ENCODE data around the gene CPEB4. TPM values are rescaled to one million over a fixed set of nuclear protein-coding genes. Genes with fewer than 3 reads are reported as not detected.

The CPEB4 gene
- total and polyA plus RNA-seq, 9 of the 15 experiments (the other 6 are each of a cell fraction or from before 2014, with no cell fraction given): 7.4 to 21.3 (median 12.4) TPM

DNA sequence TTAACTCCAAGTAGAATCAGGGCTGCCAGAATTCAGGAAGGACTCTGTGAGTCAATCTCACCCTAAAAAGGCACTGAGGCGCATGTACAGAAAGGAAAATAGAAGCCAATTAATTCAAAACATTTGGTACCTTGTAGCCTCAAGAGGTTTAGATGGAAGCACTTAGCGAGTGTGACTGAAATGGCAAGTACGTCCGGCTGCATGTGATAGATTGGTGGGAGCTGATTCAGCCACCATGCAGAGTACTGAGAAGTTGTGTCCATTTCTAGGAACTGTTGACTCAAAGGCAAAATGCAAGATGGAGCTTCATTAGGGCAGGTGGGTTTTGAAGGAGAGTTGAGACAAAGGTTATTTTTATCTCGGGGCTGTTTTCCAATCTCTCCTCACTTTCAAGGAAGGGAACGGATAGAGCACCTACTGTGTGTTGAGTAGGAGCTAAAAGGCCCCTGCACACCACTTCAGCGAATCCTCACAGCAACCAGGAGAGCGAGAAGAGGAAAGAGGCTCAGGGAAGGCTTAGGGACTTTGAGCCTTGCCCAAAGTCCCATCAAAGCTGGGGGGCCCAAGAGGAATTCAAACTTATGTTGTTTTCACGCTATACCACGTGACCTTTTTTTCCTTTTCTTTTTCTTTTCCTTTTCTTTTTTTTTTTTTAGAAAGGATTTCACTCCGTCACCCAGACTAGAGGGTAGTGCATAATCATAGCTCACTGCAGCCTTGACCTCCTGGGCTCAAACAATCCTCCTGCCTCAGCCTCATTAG lies 34.6 kb upstream of the CPEB4 start (continued):
- no peak for TF ChIP-seq SAP30 (IDR thresholded peaks at IDR 0.05; ENCODE audit: borderline replicate concordance, insufficient read depth, low read depth, low read length, poor library complexity, severe bottlenecking)
- TF ChIP-seq TFAP4 (CRISPR knock-in tag; IDR thresholded peaks at IDR 0.05; ENCODE audit: borderline replicate concordance): no peak
- no peak for TF ChIP-seq GTF2E2 (tag; IDR thresholded peaks at IDR 0.05)
- TF ChIP-seq MEF2D (tag; conservative IDR thresholded peaks at IDR 0.05; ENCODE audit: low read depth): peak; percentile 72; the same call in 1 of the 2 replicates
- TF ChIP-seq, protein P1, sequence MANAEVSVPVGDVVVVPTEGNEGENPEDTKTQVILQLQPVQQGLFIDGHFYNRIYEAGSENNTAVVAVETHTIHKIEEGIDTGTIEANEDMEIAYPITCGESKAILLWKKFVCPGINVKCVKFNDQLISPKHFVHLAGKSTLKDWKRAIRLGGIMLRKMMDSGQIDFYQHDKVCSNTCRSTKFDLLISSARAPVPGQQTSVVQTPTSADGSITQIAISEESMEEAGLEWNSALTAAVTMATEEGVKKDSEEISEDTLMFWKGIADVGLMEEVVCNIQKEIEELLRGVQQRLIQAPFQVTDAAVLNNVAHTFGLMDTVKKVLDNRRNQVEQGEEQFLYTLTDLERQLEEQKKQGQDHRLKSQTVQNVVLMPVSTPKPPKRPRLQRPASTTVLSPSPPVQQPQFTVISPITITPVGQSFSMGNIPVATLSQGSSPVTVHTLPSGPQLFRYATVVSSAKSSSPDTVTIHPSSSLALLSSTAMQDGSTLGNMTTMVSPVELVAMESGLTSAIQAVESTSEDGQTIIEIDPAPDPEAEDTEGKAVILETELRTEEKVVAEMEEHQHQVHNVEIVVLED (CRISPR knock-in tag; IDR thresholded peaks at IDR 0.05): no peak
- no peak for TF ChIP-seq HMG20A (CRISPR knock-in tag; conservative IDR thresholded peaks at IDR 0.05)
- TF ChIP-seq CREB1 (IDR thresholded peaks at IDR 0.05): no peak
- no peak for TF ChIP-seq CREB1 (CRISPR knock-in tag; IDR thresholded peaks at IDR 0.05)
- TF ChIP-seq, protein P2, sequence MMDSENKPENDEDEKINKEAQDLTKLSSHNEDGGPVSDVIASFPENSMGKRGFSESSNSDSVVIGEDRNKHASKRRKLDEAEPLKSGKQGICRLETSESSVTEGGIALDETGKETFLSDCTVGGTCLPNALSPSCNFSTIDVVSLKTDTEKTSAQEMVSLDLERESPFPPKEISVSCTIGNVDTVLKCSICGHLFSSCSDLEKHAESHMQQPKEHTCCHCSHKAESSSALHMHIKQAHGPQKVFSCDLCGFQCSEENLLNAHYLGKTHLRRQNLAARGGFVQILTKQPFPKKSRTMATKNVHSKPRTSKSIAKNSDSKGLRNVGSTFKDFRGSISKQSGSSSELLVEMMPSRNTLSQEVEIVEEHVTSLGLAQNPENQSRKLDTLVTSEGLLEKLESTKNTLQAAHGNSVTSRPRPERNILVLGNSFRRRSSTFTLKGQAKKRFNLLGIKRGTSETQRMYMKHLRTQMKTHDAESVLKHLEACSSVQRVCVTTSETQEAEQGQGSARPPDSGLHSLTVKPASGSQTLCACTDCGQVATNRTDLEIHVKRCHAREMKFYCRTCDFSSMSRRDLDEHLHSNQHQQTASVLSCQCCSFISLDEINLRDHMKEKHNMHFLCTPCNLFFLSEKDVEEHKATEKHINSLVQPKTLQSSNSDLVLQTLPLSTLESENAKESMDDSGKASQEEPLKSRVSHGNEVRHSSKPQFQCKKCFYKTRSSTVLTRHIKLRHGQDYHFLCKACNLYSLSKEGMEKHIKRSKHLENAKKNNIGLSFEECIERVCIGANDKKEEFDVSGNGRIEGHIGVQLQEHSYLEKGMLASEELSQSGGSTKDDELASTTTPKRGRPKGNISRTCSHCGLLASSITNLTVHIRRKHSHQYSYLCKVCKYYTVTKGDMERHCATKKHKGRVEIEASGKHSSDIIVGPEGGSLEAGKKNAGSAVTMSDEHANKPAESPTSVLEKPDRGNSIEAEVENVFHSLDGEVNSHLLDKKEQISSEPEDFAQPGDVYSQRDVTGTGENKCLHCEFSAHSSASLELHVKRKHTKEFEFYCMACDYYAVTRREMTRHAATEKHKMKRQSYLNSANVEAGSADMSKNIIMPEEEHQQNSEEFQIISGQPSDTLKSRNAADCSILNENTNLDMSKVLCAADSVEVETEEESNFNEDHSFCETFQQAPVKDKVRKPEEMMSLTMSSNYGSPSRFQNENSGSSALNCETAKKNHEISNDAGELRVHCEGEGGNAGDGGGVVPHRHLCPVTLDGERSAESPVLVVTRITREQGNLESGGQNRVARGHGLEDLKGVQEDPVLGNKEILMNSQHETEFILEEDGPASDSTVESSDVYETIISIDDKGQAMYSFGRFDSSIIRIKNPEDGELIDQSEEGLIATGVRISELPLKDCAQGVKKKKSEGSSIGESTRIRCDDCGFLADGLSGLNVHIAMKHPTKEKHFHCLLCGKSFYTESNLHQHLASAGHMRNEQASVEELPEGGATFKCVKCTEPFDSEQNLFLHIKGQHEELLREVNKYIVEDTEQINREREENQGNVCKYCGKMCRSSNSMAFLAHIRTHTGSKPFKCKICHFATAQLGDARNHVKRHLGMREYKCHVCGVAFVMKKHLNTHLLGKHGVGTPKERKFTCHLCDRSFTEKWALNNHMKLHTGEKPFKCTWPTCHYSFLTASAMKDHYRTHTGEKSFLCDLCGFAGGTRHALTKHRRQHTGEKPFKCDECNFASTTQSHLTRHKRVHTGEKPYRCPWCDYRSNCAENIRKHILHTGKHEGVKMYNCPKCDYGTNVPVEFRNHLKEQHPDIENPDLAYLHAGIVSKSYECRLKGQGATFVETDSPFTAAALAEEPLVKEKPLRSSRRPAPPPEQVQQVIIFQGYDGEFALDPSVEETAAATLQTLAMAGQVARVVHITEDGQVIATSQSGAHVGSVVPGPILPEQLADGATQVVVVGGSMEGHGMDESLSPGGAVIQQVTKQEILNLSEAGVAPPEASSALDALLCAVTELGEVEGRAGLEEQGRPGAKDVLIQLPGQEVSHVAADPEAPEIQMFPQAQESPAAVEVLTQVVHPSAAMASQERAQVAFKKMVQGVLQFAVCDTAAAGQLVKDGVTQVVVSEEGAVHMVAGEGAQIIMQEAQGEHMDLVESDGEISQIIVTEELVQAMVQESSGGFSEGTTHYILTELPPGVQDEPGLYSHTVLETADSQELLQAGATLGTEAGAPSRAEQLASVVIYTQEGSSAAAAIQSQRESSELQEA (IDR thresholded peaks at IDR 0.05; ENCODE audit: low read depth): 0 out of 2 replicates have a peak, but pooled peaks have one; percentile 58
- 0 out of 4 replicates have a peak, but pooled peaks of 1 of the 2 experiments have one; percentile 38 for TF ChIP-seq ZNF639 (CRISPR knock-in tag; conservative IDR thresholded peaks at IDR 0.05 in 1 of 2, IDR thresholded peaks at IDR 0.05 in 1 of 2)
